ENCODE data around the gene GPR137.
"Not testable (repeated sequence)": the region's sequence is repeated elsewhere in the genome, so short reads cannot be mapped to it uniquely, and the experiment has no call there.

Gene GPR137, protein sequence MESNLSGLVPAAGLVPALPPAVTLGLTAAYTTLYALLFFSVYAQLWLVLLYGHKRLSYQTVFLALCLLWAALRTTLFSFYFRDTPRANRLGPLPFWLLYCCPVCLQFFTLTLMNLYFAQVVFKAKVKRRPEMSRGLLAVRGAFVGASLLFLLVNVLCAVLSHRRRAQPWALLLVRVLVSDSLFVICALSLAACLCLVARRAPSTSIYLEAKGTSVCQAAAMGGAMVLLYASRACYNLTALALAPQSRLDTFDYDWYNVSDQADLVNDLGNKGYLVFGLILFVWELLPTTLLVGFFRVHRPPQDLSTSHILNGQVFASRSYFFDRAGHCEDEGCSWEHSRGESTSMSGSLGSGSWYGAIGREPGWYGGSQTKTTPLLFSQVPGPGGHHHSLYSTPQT

GRCh38 chr11:64284962-64285884 lies at the start of gene GPR137:
TSS of gene GPR137 (plus strand) at chr11:64285848. CDS start at chr11:64286525, 677 bp downstream.
- DNase-seq (ENCODE audit: low spot score): peak; percentile 95

DNA sequence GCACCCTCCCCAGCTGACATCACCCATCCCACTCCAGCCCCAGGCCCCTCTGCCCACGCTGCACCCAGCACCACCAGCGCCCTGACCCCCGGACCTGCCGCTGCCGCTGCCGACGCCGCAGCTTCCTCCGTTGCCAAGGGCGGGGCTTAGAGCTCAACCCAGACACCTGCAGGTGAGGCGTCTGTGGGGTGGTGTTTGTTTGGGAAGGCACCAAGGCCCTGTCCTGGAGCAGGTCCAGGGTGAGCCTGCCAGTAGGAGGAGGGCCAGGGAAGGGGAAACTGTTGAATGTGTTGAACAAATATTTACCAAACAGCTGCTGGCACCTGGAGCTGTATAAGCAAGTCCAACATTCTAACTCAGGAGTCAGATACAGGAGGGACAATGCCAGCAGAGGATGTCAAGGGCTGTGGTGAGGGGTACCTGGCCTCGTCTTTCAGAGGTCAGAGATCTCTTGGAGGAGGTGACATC lies 48.1 kb upstream of the GPR137 start:
- no peak for DNase-seq (ENCODE audit: low spot score)

GRCh38 chr11:64238076-64238475 lies 47.6 kb upstream of the GPR137 start:
- no peak for DNase-seq (ENCODE audit: low spot score)

GRCh38 chr11:64238999-64239398 lies 46.6 kb upstream of the GPR137 start:
- DNase-seq (ENCODE audit: low spot score): no peak

GRCh38 chr11:64239662-64240434 lies 45.8 kb upstream of the GPR137 start:
- DNase-seq (ENCODE audit: low spot score): no peak

DNA sequence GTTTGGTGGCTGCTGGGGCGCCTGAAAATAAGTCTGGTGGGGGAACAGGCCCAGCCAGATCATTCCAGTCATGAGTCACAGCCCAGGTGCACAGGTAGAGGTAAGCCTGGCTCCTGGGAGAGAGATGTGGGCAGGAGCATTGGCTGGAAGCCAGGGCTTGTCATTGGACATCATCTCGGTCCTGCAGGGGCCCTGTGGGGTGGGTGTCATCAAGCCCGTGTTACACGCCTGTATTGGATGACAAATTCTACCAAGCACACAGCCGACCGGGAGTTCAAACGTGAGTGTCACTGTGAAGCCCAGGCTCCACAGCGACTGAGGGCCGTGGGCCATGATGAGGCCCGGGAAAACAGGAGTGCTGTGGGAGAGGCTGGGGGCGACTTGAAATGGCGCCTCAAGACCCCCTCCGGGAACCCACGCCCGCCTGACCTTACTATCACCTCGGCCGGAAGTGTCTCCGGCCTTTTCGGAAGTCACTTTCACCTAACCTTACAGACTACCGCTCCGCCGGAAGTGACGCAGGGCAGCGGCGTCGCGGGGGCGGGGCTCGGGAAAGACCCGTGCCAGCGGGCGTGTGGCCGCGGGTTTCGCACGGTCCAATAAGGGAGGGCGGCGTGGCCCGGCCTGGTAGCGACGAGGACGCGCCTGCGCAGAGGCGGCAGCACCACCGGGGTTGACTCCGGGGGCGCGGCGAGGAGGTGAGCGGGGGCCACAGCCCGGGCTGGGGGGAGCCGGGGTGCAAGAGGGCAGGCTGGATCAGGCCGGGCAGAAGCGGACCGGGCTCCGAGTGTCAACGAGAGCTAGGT lies 45.0 kb upstream of the GPR137 start, which contains the start of gene FKBP2:
TSS of gene FKBP2 (plus strand) at position 661 of the 806 bp plus-strand sequence. CDS start 1,293 bp downstream, outside the sequence.
- peak; percentile 99 for DNase-seq (ENCODE audit: low spot score)

- DNase-seq (ENCODE audit: low spot score): no peak
Measured at GRCh38 chr11:64241241-64241490, 44.5 kb upstream of the GPR137 start.

DNA sequence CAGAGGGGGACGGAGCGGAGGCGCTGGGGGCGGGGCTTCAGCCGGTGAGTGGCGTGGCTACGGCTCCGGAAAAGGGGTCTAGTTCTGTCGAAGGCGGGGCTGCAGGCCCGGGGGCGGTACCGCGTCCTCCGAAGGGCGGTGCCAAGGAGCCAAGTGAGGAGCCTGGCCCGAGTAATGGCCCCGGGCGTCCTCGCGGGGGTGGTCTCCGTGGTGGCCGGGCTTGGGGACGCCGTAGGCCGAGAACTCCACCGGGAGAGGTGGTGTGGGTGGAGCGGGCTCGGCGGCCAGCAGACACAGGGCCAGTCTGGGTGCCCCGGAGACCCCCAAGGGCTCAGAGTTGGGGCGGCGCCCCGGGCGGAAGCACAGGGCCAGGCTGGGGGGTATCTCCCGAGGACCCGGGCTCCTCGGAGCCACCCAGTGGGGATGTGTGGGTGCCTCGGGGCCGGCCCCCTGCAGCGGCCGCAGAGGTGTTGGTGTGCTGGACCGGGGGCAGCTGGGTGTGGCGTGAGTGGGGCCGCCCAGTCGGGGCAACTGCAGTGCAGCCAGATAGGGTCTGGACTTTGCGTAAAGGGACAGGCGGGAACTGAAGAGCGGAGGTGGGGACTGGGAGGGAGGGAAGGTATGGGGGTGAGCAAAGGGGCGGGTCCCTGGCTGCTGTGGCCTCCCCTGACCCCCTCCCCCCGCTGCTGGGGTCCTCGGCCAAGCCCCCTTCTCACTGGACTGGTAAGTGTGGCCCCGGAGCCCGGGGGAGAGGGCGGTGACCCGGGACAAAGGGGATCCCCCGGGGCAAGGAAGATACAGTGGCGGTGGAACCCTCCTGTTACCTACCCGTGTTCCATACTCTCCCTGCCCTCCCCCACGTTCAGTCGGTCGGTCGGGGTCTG lies 43.9 kb upstream of the GPR137 start:
- DNase-seq (ENCODE audit: low spot score): peak; percentile 98

GRCh38 chr11:64243236-64243854 lies 42.3 kb upstream of the GPR137 start:
- DNase-seq (ENCODE audit: low spot score): no peak

DNA sequence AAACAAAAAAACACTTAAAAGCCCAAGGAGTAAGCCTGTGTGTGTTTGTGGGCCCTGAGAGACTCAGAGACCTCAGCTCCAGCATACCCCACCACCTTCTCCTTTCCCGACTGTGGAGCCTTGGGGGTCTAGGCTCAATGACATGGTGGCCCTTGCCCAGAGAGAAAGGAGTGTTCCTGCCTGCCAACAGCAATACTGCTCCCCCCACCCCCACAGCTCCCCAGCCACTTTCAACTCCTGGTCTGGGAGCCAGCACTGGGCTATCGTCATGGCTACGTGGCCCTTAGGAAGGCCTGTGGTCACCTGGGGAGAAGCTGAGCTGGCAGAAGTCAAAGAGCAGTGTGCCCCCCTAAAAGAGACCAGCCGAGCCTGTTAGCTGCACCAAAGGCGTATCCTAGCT lies 41.5 kb upstream of the GPR137 start:
- DNase-seq (ENCODE audit: low spot score): no peak

DNA sequence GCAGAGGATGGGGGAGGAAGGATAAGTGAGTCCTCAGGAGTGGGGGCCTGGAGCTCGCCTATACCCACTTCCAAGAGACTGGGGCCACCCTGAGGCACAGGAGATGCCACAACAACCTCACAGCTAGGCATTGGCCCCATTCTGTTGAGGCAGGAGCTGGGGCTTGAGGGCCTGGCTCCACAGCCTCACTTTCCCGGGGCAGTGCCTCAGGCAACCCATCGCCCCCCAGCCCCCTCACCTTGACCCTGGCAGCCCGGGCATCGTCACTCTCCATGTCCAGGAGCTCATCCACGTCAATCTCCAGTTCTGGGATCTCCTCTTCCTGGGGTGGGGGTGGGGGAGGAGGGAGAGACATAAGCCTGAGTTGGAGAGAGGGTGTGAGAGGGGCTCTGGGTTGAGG lies 40.7 kb upstream of the GPR137 start:
- no peak for DNase-seq (ENCODE audit: low spot score)

DNA sequence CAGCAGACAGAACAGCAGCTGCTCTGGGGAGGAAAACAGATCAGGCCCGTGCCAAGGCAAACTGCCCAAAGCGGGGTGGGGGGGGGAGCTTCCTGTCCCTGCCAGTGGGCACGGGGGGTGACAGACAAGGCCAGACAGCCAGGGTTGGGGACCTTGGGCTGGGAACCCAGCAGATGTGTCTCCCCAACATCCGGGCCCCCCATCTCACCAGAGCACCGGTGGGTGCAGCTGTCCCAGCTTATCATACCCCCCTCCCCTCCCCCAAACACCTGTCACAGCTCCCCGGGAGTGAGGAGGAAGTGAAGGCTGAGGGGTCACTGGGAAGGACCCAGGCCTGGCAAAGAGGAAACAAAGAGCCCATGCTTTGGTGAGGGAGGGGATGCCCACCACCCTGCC lies 40.2 kb upstream of the GPR137 start:
- peak; percentile 26 for DNase-seq (ENCODE audit: low spot score)

DNA sequence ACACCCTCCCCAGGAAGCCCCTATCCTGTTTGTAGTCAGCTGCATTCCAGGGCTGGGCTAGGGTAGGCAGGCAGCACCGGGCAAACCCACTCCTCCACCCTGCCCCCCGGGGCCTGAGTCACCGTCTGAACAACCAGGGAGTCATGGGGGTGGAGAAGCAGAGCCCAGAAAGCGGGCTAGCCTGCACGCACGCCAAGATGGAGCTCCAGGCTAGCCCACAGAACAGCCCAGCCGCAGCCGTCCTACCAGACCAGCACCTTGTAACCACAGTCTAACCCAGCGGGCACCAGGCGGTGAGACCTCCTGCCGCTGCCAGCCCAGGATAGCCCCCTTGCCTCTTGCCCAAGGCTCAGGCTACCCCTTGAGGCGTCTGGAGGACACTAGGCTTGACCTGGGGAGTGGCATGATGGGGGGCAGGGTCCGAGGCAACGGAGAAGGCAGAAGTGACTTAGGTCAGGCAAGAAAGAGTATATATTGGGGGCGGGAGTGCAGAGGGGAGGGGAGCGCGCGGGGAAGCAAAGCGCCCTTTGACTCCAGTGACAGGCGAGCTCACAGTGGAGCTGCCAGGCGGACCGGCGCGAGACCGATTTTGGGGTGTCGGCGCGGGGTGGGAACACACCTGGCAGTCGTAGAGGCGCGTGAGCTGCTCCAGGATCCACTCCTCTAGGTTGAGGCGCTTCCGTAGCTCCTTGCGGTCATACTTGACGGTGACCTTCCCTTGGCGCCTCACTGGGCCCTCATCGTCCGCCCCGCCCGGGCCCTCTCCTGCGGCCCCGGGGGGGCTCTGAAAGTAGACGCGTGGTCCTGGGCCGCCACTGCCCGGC lies 39.6 kb upstream of the GPR137 start:
- DNase-seq (ENCODE audit: low spot score): peak; percentile 87

DNA sequence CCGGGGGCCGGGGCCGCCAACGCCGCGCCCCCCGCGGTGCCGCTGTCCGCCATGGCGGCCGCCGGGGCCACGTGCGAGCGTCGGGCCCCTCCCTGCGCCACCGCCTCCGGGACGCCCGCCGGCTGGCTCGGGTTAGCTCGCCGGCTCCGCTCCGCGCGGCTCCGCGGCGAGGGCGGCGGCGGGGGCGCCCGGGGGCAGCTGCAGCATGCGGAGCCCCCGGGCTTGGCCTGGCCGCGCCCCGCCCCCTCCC lies 39.1 kb upstream of the GPR137 start:
- DNase-seq (ENCODE audit: low spot score): not testable (repeated sequence)

DNA sequence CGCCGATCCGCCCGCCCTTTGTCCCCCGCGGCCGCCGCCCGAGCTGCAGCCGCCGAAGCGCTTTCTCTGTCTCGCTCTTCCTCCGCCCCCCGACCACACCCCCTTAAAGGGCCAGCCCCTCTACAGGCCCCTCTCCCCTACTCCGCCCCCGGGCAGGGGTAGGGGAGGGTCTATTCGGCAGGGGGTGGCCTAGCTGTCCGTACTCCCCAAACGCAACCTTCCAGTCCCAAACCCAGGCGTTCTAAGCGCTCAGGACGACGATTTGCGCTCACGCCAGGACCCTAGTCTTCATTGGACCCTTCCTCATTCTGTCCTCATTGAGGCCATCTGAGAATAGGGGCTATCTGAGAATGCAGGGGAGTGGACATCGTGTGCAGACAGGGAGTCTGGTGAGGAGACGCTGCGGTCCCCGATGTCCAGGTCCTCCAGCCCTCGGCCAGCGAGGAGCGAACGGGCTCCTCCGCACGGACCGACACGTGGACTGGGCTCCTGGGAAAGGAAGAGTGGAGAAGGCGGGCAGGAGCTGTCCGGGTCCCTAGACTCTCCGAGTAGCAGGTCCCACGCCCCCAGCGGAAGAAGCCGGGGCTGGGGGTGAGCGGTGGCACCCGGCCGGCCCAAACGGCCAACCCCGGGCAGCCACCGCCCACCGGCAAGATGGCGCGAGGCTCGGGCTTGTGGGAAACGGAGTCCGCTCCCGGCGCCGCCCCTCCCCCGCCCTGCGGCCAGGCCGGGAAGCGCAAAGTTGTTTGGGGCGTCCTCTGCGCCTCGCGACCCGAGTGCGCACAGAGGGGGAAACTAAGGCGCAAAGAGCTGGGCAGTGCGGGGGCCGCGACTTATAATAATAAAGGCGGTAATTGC lies 38.5 kb upstream of the GPR137 start, which contains the start of gene PPP1R14B:
TSS of gene PPP1R14B (minus strand) at position 73 of the 858 bp plus-strand sequence. CDS start 270 bp downstream, outside the sequence.
- DNase-seq (ENCODE audit: low spot score): peak; percentile 94

DNA sequence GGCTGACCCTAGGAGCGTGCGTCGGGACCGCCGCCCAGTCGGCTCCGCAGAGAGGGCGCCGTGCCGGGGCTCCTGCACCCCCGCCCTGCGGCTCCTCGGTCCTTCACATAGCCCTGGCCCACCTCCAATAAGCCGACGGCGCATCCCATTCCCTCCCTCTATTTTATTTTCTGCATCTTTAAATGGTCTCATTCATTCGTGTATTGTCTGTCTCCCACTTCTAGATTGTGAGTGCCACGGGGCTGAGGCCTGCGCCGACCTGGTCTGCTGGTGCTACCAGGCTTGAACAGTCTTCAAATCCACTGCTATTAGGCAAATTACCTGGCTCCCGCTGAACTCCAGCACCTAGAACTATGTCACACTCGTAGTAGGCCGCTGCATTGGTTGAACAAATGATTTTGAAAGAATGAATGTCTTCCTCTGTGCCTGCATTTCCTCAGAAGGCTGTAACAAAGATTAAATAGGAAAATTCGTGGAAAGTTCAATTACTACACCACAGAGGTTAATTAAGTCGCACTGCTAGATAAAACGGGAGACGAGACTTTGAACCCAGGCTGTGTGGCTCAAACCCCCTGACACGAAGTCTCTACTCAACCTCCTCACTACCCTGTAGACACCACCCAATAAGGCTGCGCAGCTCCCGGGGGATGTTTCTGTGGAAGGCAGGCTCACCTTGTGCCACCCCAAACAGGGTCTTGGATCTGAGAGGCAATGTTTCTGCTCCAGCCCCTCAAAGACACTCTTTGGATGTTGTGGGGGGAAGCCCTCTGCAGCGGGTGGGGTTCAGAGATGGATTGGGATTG lies 37.7 kb upstream of the GPR137 start:
- peak; percentile 33 for DNase-seq (ENCODE audit: low spot score)

DNA sequence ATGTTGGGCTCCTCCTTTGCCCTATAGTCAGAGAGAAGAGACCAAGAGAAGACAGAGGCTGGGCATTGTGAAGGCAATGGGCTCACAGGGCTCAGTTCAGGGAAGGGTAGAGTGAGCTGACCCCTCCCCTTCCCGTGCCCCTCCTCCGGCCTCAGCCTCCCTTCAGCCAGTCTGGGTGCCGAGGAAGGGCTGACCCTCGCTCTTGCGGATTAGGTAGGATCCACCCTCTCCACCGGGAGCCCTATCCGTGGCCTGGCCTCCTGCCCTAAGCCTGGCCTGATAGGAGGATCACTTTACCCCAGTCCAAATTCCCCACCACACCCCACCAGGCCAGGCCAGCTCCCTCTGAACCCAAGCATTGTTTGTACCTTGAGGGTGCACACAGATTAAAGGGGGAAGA lies 37.1 kb upstream of the GPR137 start:
- DNase-seq (ENCODE audit: low spot score): no peak

All from GM03348 (cell line).